Measurements from ENCODE around the gene C19orf44.
"Not testable (repeated sequence)": the region's sequence is repeated elsewhere in the genome, so short reads cannot be mapped to it uniquely, and the experiment has no call there.

Gene C19orf44

GRCh38 chr19:16496613-16496983 lies 404 bp downstream of the C19orf44 start:
- TF ChIP-seq, protein P1, sequence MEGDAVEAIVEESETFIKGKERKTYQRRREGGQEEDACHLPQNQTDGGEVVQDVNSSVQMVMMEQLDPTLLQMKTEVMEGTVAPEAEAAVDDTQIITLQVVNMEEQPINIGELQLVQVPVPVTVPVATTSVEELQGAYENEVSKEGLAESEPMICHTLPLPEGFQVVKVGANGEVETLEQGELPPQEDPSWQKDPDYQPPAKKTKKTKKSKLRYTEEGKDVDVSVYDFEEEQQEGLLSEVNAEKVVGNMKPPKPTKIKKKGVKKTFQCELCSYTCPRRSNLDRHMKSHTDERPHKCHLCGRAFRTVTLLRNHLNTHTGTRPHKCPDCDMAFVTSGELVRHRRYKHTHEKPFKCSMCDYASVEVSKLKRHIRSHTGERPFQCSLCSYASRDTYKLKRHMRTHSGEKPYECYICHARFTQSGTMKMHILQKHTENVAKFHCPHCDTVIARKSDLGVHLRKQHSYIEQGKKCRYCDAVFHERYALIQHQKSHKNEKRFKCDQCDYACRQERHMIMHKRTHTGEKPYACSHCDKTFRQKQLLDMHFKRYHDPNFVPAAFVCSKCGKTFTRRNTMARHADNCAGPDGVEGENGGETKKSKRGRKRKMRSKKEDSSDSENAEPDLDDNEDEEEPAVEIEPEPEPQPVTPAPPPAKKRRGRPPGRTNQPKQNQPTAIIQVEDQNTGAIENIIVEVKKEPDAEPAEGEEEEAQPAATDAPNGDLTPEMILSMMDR (IDR thresholded peaks at IDR 0.05; ENCODE audit: insufficient read depth, low read length, poor library complexity, severe bottlenecking) = no peak
- H3K4me3 ChIP-seq (replicated peaks; ENCODE audit: low read depth, low read length) = peak overlapping the region; percentile 97
- DNase-seq (ENCODE audit: extremely low read depth, insufficient read length) = no peak
- no peaks in the 10 kb centered on the region for H3K36me3 ChIP-seq (ENCODE audit: control insufficient read depth, insufficient read depth, low read length)
- no peaks in the 10 kb centered on the region for H3K27me3 ChIP-seq (replicated peaks; ENCODE audit: control insufficient read depth, insufficient read depth, low read length)

DNA sequence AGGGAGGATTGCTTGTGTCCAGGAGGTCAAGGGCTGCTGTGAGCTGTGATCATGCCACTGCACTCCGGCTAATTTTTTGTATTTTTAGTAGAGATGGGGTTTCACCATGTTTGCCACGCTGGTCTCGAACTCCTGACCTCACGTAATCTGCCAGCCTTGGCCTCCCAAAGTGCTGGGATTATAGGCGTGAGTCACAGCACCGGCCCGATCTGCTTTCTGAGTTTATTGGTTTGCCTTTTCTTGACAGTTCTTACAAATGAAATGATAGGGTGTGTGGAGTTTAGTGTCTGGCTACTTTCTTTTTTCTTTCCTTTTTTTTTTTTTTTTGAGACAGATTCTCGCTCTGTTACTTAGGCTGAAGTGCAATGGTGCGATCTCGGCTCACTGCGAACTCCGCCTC lies 848 bp downstream of the C19orf44 start:
- DNase-seq (ENCODE audit: extremely low read depth, insufficient read length) = no peak
- H3K36me3 ChIP-seq (ENCODE audit: control insufficient read depth, insufficient read depth, low read length) = no peaks in the 10 kb centered on the region
- peak overlapping the region; percentile 97 for H3K4me3 ChIP-seq (replicated peaks; ENCODE audit: low read depth, low read length)
- H3K27me3 ChIP-seq (replicated peaks; ENCODE audit: control insufficient read depth, insufficient read depth, low read length) = no peaks in the 10 kb centered on the region
- TF ChIP-seq, protein P1 (IDR thresholded peaks at IDR 0.05; ENCODE audit: insufficient read depth, low read length, poor library complexity, severe bottlenecking) = no peak

DNA sequence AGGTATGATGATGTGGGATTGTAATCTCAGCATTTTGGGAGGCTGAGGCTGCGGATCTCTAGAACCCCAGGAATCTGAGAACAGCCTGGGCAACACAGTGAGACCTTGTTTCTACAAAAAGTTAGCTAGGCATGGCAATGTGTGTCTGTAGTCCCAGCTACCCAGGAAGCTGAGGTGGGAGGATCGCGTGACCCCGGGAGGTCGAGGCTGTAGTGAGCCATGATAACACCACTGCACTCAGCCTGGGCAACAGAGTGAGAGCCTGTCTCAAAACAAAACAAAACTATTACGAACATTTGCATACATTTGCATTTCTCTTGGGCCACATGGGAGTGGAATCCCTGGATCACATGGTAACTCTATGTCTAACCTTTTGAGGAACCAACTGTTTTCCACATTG lies 1.6 kb downstream of the C19orf44 start:
- TF ChIP-seq, protein P1 (IDR thresholded peaks at IDR 0.05; ENCODE audit: insufficient read depth, low read length, poor library complexity, severe bottlenecking) = no peak
- Histone ChIP-seq H3K4me3 (replicated peaks; ENCODE audit: low read depth, low read length) (no peak overlapping the region), H3K27me3 (replicated peaks; ENCODE audit: control insufficient read depth, insufficient read depth, low read length) (no peaks in the 10 kb centered on the region), H3K36me3 (ENCODE audit: control insufficient read depth, insufficient read depth, low read length) (no peaks in the 10 kb centered on the region; the same call in 1 of the 2 replicates)
- DNase-seq (ENCODE audit: extremely low read depth, insufficient read length) = no peak

GRCh38 chr19:16504271-16504670 lies 8.1 kb downstream of the C19orf44 start:
- Histone ChIP-seq H3K4me3 (replicated peaks; ENCODE audit: low read depth, low read length) (no peak overlapping the region), H3K36me3 (ENCODE audit: control insufficient read depth, insufficient read depth, low read length) (peaks cover 5% of the 10 kb centered on the region), H3K27me3 (replicated peaks; ENCODE audit: control insufficient read depth, insufficient read depth, low read length) (no peaks in the 10 kb centered on the region)
- DNase-seq (ENCODE audit: extremely low read depth, insufficient read length) = no peak
- TF ChIP-seq, protein P1 (IDR thresholded peaks at IDR 0.05; ENCODE audit: insufficient read depth, low read length, poor library complexity, severe bottlenecking) = no peak

- not testable (repeated sequence) for H3K27me3 ChIP-seq (replicated peaks; ENCODE audit: control insufficient read depth, insufficient read depth, low read length); H3K4me3 ChIP-seq (replicated peaks; ENCODE audit: low read depth, low read length); H3K36me3 ChIP-seq (ENCODE audit: control insufficient read depth, insufficient read depth, low read length); DNase-seq (ENCODE audit: extremely low read depth, insufficient read length)
These were observed 10.0 kb downstream of the C19orf44 start for GRCh38 chr19:16506161-16506560.

DNA sequence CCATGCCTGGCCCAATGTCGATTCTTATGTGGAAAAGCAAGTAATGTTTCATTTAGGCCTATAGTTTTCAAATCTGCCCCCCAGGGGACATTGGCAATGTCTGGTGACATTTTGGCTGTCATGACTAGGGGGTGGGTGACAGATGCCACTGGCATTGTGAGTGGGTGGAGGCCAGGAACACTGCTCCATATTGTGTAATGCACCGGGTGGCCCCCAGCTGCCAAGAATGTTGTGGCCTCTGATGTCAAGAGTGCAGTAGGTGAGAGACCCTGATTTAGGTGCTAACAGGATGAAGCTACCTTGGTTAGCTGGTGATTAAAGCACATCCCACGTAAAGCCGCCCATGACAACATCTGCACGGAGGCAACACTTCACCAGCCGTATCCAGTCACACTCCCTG lies 10.8 kb downstream of the C19orf44 start:
- Histone ChIP-seq H3K36me3 (ENCODE audit: control insufficient read depth, insufficient read depth, low read length) (peaks cover 10% of the 10 kb centered on the region), H3K4me3 (replicated peaks; ENCODE audit: low read depth, low read length) (no peak overlapping the region), H3K27me3 (replicated peaks; ENCODE audit: control insufficient read depth, insufficient read depth, low read length) (no peaks in the 10 kb centered on the region)
- DNase-seq (ENCODE audit: extremely low read depth, insufficient read length) = no peak
- TF ChIP-seq, protein P1 (IDR thresholded peaks at IDR 0.05; ENCODE audit: insufficient read depth, low read length, poor library complexity, severe bottlenecking) = no peak

Measured in GM06990 (cell line).